H1 (cell line): ENCODE results near the gene APEH. TPM values are rescaled to one million over a fixed set of nuclear protein-coding genes. Genes with fewer than 3 reads are reported as not detected.

Experiments
- CTCF ChIA-PET: fragments of 300-600 bp; sonication (Branson Sonifier 250); formaldehyde crosslinking; loops from one replicate; lab custom pipeline; 2021; ENCODE audit not compliant: partially characterized antibody; lab: Charles Lee
- POLR2A ChIA-PET: fragments of 300-600 bp; sonication (Branson Sonifier 250); formaldehyde crosslinking; loops from one replicate; lab custom pipeline; 2021; ENCODE audit warnings: inconsistent platforms; ENCODE audit not compliant: partially characterized antibody; lab: Charles Lee
- DNase-seq, 2 experiments: peaks; one replicate each; pipeline versions ENCODE4 v3.0.0 to v3.0.0-alpha.2; 2010 to 2022; ENCODE audit warnings: low spot score in 2 of 2, low read depth in 1 of 2, mixed read lengths in 1 of 2
- FAIRE-seq: peaks from 2 replicates; lab custom pipeline; 2011; peaks lifted over from hg19 to GRCh38; lab: Jason Lieb, UNC
- H2AFZ ChIP-seq: 2 replicates; pipeline ENCODE4 v1.8.1; 2012; ENCODE audit warnings: low read length, inconsistent platforms
- H2AK5ac ChIP-seq: 2 replicates; pipeline ENCODE4 v1.6.1; 2013; ENCODE audit warnings: low read depth, low read length
- H2BK120ac ChIP-seq: replicated peaks from 2 replicates; pipeline ENCODE3; 2013; ENCODE audit warnings: low read depth, low read length, inconsistent platforms
- H2BK12ac ChIP-seq: 2 replicates; pipeline ENCODE4 v1.6.1; 2013; ENCODE audit warnings: low read depth, low read length
- H2BK15ac ChIP-seq: 2 replicates; pipeline ENCODE4 v1.6.1; 2013; ENCODE audit warnings: low read length
- H2BK20ac ChIP-seq: 2 replicates; pipeline ENCODE4 v1.6.1; 2013; ENCODE audit warnings: low read length
- H2BK5ac ChIP-seq: 2 replicates; pipeline ENCODE4 v1.6.1; 2013; ENCODE audit warnings: low read depth, low read length
- H3K14ac ChIP-seq: 2 replicates; pipeline ENCODE4 v1.6.1; 2013; ENCODE audit warnings: inconsistent platforms; ENCODE audit not compliant: insufficient read length
- H3K18ac ChIP-seq: 2 replicates; pipeline ENCODE4 v1.6.1; 2013; ENCODE audit warnings: low read length; ENCODE audit errors: extremely low read depth
- H3K23ac ChIP-seq: 2 replicates; pipeline ENCODE4 v1.6.1; 2013; ENCODE audit warnings: inconsistent platforms; ENCODE audit not compliant: insufficient read length
- H3K23me2 ChIP-seq: 2 replicates; pipeline ENCODE4 v1.6.1; 2013; ENCODE audit warnings: low read depth, low read length
- H3K27ac ChIP-seq: 2 replicates; pipeline ENCODE4 v1.6.1; 2011; ENCODE audit warnings: low read depth, low read length, inconsistent platforms
- H3K27me3 ChIP-seq, 4 experiments: replicated peaks in 1 of 4; 1 replicate in 1 of 4; 2 replicates in 3 of 4; pipeline versions ENCODE4 v1.6.1 to v1.8.1; 2011 to 2013; ENCODE audit warnings: low read length in 3 of 4, mild to moderate bottlenecking in 3 of 4, inconsistent platforms in 2 of 4, mixed read lengths in 2 of 4, moderate library complexity in 1 of 4; ENCODE audit not compliant: control insufficient read depth in 3 of 4, insufficient read depth in 3 of 4; ENCODE audit errors: extremely low read depth in 1 of 4
- H3K36me3 ChIP-seq, 4 experiments: 2 replicates each; pipeline versions ENCODE4 v1.6.1 to v1.8.1; 2011 to 2013; ENCODE audit warnings: mild to moderate bottlenecking in 4 of 4, low read length in 3 of 4, moderate library complexity in 2 of 4, control low read depth in 1 of 4, inconsistent platforms in 1 of 4; ENCODE audit not compliant: insufficient read depth in 4 of 4, control insufficient read depth in 2 of 4
- H3K4ac ChIP-seq: replicated peaks from 2 replicates; pipeline ENCODE3; 2013; ENCODE audit warnings: low read length, low read depth, mixed read lengths, inconsistent platforms; ENCODE audit not compliant: insufficient read length
- H3K4me1 ChIP-seq, 4 experiments: replicated peaks in 1 of 4; 1 replicate in 1 of 4; 2 replicates in 3 of 4; pipeline versions ENCODE4 v1.6.1 to v1.8.1; 2011 to 2013; ENCODE audit warnings: low read length in 3 of 4, inconsistent platforms in 2 of 4, mixed read lengths in 1 of 4; ENCODE audit not compliant: insufficient read depth in 4 of 4, control insufficient read depth in 3 of 4
- H3K4me2 ChIP-seq, 2 experiments: 2 replicates each; pipeline versions ENCODE4 v1.6.1 to v1.8.1; 2011 to 2013; ENCODE audit warnings: low read depth in 2 of 2, low read length in 2 of 2, control low read depth in 1 of 2, inconsistent platforms in 1 of 2, mild to moderate bottlenecking in 1 of 2; ENCODE audit not compliant: insufficient read depth in 1 of 2
- H3K4me3 ChIP-seq, 4 experiments: fragments of 200-600, 300-600 bp in 1 of 4; sonication (generic), shearing (Covaris generic), sonication (Bioruptor Twin) in 1 of 4; 2 replicates each; pipeline versions ENCODE4 v1.5.1 to v1.8.1; 2011 to 2016; ENCODE audit warnings: low read length in 4 of 4, low read depth in 3 of 4, control low read depth in 2 of 4, inconsistent platforms in 2 of 4, mild to moderate bottlenecking in 2 of 4, mixed read lengths in 1 of 4, moderate library complexity in 1 of 4; ENCODE audit not compliant: insufficient read depth in 2 of 4; ENCODE audit errors: extremely low read depth in 1 of 4
- H3K56ac ChIP-seq: replicated peaks from 2 replicates; pipeline ENCODE3; 2013; ENCODE audit warnings: low read depth, mild to moderate bottlenecking, mixed read lengths, low read length, inconsistent platforms; ENCODE audit not compliant: insufficient read length
- H3K79me1 ChIP-seq: 2 replicates; pipeline ENCODE4 v1.6.1; 2013; ENCODE audit warnings: low read depth, low read length, control low read depth
- H3K79me2 ChIP-seq, 2 experiments: 2 replicates each; pipeline versions ENCODE4 v1.6.1 to v1.8.1; 2012 to 2013; ENCODE audit warnings: low read length in 2 of 2, mild to moderate bottlenecking in 2 of 2, inconsistent platforms in 1 of 2; ENCODE audit not compliant: insufficient read depth in 2 of 2, control insufficient read depth in 1 of 2
- H3K9ac ChIP-seq, 4 experiments: replicated peaks in 1 of 4; 1 replicate in 1 of 4; 2 replicates in 3 of 4; pipeline versions ENCODE4 v1.6.1 to v1.8.1; 2011 to 2013; ENCODE audit warnings: low read depth in 3 of 4, low read length in 3 of 4, control low read depth in 2 of 4, mild to moderate bottlenecking in 2 of 4, moderate library complexity in 2 of 4, inconsistent platforms in 1 of 4; ENCODE audit errors: extremely low read depth in 1 of 4
- H3K9me3 ChIP-seq, 2 experiments: 2 replicates each; pipeline versions ENCODE4 v1.6.1 to v1.8.1; 2012 to 2013; ENCODE audit warnings: mild to moderate bottlenecking in 2 of 2, moderate library complexity in 2 of 2, control low read depth in 1 of 2, inconsistent platforms in 1 of 2, low read depth in 1 of 2, low read length in 1 of 2, mixed read lengths in 1 of 2; ENCODE audit not compliant: insufficient read depth in 2 of 2
- H4K20me1 ChIP-seq, 2 experiments: replicated peaks in 1 of 2; 2 replicates each; pipeline versions ENCODE3 to v1.8.1; 2011 to 2013; ENCODE audit warnings: inconsistent platforms in 2 of 2, low read length in 2 of 2, mild to moderate bottlenecking in 1 of 2; ENCODE audit not compliant: insufficient read depth in 2 of 2, control insufficient read depth in 1 of 2
- H4K5ac ChIP-seq: 2 replicates; pipeline ENCODE4 v1.6.1; 2013; ENCODE audit warnings: low read length, low read depth, mixed read lengths, inconsistent platforms; ENCODE audit not compliant: insufficient read length
- H4K8ac ChIP-seq: 2 replicates; pipeline ENCODE4 v1.8.0; 2013; ENCODE audit warnings: mild to moderate bottlenecking, moderate library complexity, low read length, inconsistent platforms; ENCODE audit not compliant: insufficient read depth; ENCODE audit errors: extremely low read depth
- H4K91ac ChIP-seq: replicated peaks from 2 replicates; pipeline ENCODE3; 2013; ENCODE audit warnings: low read length, mixed read lengths, inconsistent platforms; ENCODE audit not compliant: insufficient read length
- HDAC2 ChIP-seq, 2 experiments: fragments of 300-600 bp in 1 of 2; sonication (generic) in 1 of 2; IDR thresholded peaks; 2 replicates each; pipeline ENCODE4 v1.6.1; 2011 to 2012; ENCODE audit warnings: low read depth in 2 of 2, low read length in 2 of 2, mild to moderate bottlenecking in 2 of 2, moderate library complexity in 2 of 2, borderline replicate concordance in 1 of 2, inconsistent platforms in 1 of 2
- RFX5 ChIP-seq: IDR thresholded peaks from 2 replicates; pipeline ENCODE4 v1.6.1; 2011; ENCODE audit warnings: low read depth, low read length, improper control_type of control experiment, borderline replicate concordance
- SIN3A ChIP-seq, 2 experiments: IDR thresholded peaks in 1 of 2; conservative IDR thresholded peaks in 1 of 2; 2 replicates each; pipeline ENCODE4 v1.6.1; 2011 to 2012; ENCODE audit warnings: low read length in 2 of 2, improper control_type of control experiment in 1 of 2, low read depth in 1 of 2, mild to moderate bottlenecking in 1 of 2
- SIX5 ChIP-seq: IDR thresholded peaks from 2 replicates; pipeline ENCODE4 v1.6.1; 2011; ENCODE audit warnings: mild to moderate bottlenecking, low read depth, low read length
- TAF7 ChIP-seq: optimal IDR thresholded peaks from 2 replicates; pipeline ENCODE3; 2011; ENCODE audit warnings: low read depth, mild to moderate bottlenecking, inconsistent platforms, low read length, moderate library complexity, borderline replicate concordance
- WGBS, 2 experiments: shearing (Covaris generic) in 1 of 2; methylation state at CpG; one replicate each; pipeline versions ENCODE4 v1.1.6 to v1.1.7; 2013 to 2015; ENCODE audit warnings: low lambda C conversion rate in 2 of 2, mixed read lengths in 2 of 2, inconsistent platforms in 1 of 2, low coverage in 1 of 2, missing lambda C conversion rate in 1 of 2; ENCODE audit not compliant: insufficient replicate concordance in 2 of 2, insufficient coverage in 1 of 2, insufficient read length in 1 of 2; ENCODE audit errors: extremely low coverage in 1 of 2, missing lambda C conversion rate in 1 of 2; 5-methylcytosine and 5-hydroxymethylcytosine counted together
- polyA plus RNA-seq, 7 experiments: library from polyadenylated mRNA; depleted of rRNA in 3 of 7; stranded (reverse) in 5 of 7; unstranded in 2 of 7; fragments of >200 nt in 5 of 7; fragments of 200-250 nt in 2 of 7; gene quantifications; 1 replicate in 5 of 7; 2 replicates in 1 of 7; 4 replicates in 1 of 7; pipeline versions ENCODE4 v1.2.1 to v1.2.3, GENCODE V29; 2011 to 2013; ENCODE audit warnings: missing spikeins in 2 of 7, mixed read lengths in 2 of 7
- total RNA-seq: library from RNA; stranded (reverse); fragmentation: NEBNext Ultra II Directional; extraction: Animal tissue kit (Norgen Biotek cat#: 25700); gene quantifications from 2 replicates; pipeline ENCODE4 v1.2.1, GENCODE V29; 2021

Gene APEH
- total and polyA plus RNA-seq, 2 of the 8 experiments (the other 6 are each of a cell fraction or from before 2014, with no cell fraction given), result 222 to 260 TPM

DNA sequence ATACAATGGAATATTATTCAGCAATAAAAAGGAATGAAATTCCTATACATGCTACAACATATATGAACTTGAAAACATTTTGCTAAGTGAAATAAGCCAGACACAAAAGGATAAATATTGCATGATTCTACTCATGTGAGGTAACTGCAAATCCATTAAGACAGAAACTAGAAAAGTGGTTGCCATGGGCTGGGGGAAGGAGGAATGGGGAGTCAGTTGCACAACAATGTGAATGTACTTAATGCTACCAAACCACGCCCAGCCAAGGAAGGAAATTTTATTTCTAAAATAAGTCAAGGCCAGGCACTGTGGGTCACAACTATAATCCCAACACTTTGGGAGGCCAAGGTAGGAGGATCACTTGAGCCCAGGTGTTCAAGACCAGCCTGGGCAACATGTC lies 59.4 kb downstream of the APEH start:
- Histone ChIP-seq H2AK5ac (no peak overlapping the region), H3K9me3 (no peaks in the 10 kb centered on the region), H3K56ac (no peak overlapping the region), H2BK20ac (no peak overlapping the region), H3K18ac (no peak overlapping the region), H3K4me3 (no peak overlapping the region), H3K14ac (no peak overlapping the region), H3K79me1 (no peaks in the 10 kb centered on the region; the same call in 1 of the 2 replicates), H3K4me1 (no peaks in the 10 kb centered on the region), H2BK120ac (no peak overlapping the region), H4K20me1 (peaks cover 2 to 3% of the 10 kb centered on the region in 2 experiments), H2AFZ (no peak overlapping the region), H4K5ac (no peak overlapping the region), H3K36me3 (peaks cover 10 to 49% (median 38%) of the 10 kb centered on the region in 4 experiments), H3K9ac (no peak overlapping the region), H3K79me2 (peaks cover 0 to 3% of the 10 kb centered on the region in 2 experiments; a peak in 1 of 4 replicates), H2BK15ac (no peak overlapping the region), H3K23me2 (no peaks in the 10 kb centered on the region), H2BK12ac (no peak overlapping the region), H3K27ac (no peak overlapping the region), H4K8ac (no peak overlapping the region), H3K27me3 (no peaks in the 10 kb centered on the region), H3K4ac (no peak overlapping the region), H4K91ac (no peak overlapping the region), H2BK5ac (no peak overlapping the region), H3K4me2 (no peak overlapping the region), H3K23ac (no peak overlapping the region)
- FAIRE-seq (no peak), DNase-seq (no peak)
- TF ChIP-seq SIN3A (conservative IDR thresholded peaks at IDR 0.05 in 1 of 2, IDR thresholded peaks at IDR 0.05 in 1 of 2; ENCODE audit: low read depth in 1 of 2, low read length in 2 of 2), result no peak
- no peak for TF ChIP-seq RFX5
- TF ChIP-seq TAF7, result no peak
- no peak for TF ChIP-seq SIX5
- TF ChIP-seq HDAC2 (IDR thresholded peaks at IDR 0.05; ENCODE audit: borderline replicate concordance in 1 of 2, low read depth in 2 of 2, low read length in 2 of 2), result no peak
- WGBS, 2 experiments, result 89% methylated on average over 1 of the region's 1 CpG; no CpG with 5 or more reads in 1 of the 2 experiments
- ChIA-PET CTCF (no interaction called here), POLR2A (no interaction called here)
